ENCODE data around the gene UBE2D2.
"Not testable (repeated sequence)": the region's sequence is repeated elsewhere in the genome, so short reads cannot be mapped to it uniquely, and the experiment has no call there.

Gene UBE2D2

GRCh38 chr5:139549162-139549894 lies 11.8 kb upstream of the UBE2D2 start:
- no peak for DNase-seq

- not testable (repeated sequence) for DNase-seq
Measured at GRCh38 chr5:139550051-139550872, 10.9 kb upstream of the UBE2D2 start.

- no peak for DNase-seq
Measured at GRCh38 chr5:139551191-139551889, 9.8 kb upstream of the UBE2D2 start.

GRCh38 chr5:139552893-139553575 lies 8.1 kb upstream of the UBE2D2 start:
- DNase-seq = no peak

- no peak for DNase-seq
Measured at GRCh38 chr5:139554264-139554663, 6.9 kb upstream of the UBE2D2 start.

GRCh38 chr5:139557811-139558210 lies 3.3 kb upstream of the UBE2D2 start:
- no peak for DNase-seq

GRCh38 chr5:139561655-139562451 lies 714 bp downstream of the UBE2D2 start:
- no peak for DNase-seq

GRCh38 chr5:139562847-139563246 lies 1.7 kb downstream of the UBE2D2 start:
- DNase-seq = no peak

- no peak for DNase-seq
Measured at GRCh38 chr5:139565411-139566305, 4.5 kb downstream of the UBE2D2 start.

GRCh38 chr5:139566611-139567010 lies 5.5 kb downstream of the UBE2D2 start:
- no peak for DNase-seq

- no peak for DNase-seq
Measured at GRCh38 chr5:139569270-139569955, 8.3 kb downstream of the UBE2D2 start.

- no peak for DNase-seq
Measured at GRCh38 chr5:139571543-139571942, 10.4 kb downstream of the UBE2D2 start.

GRCh38 chr5:139571966-139572365 lies 10.8 kb downstream of the UBE2D2 start:
- DNase-seq = no peak

- DNase-seq = no peak
Measured at GRCh38 chr5:139574641-139575312, 13.6 kb downstream of the UBE2D2 start.

GRCh38 chr5:139575313-139575646 lies 14.1 kb downstream of the UBE2D2 start:
- DNase-seq = no peak

GRCh38 chr5:139575751-139576150 lies 14.6 kb downstream of the UBE2D2 start:
- no peak for DNase-seq

GRCh38 chr5:139577689-139578290 lies 16.7 kb downstream of the UBE2D2 start:
- peak; percentile 74 for DNase-seq

GRCh38 chr5:139578325-139578724 lies 17.2 kb downstream of the UBE2D2 start:
- no peak for DNase-seq

GRCh38 chr5:139582181-139582580 lies 21.0 kb downstream of the UBE2D2 start:
- not testable (repeated sequence) for DNase-seq

GRCh38 chr5:139584137-139584536 lies 23.0 kb downstream of the UBE2D2 start:
- DNase-seq = no peak

Measured in NCI-H446 treated with DMSO at 0.1 percent for 48 hours (cell line).